Neutrophil (primary cell): ENCODE results near the gene DCP1B.
A peak's percentile ranks its signal among the peaks of the same experiment; 100 is the strongest.

Experiments
- H3K27ac ChIP-seq: fragments of 200-600 bp; sonication (generic); 2 replicates; pipeline ENCODE4 v1.5.1; 2016; ENCODE audit warnings: mild to moderate bottlenecking, moderate library complexity
- H3K27me3 ChIP-seq: fragments of 200-600 bp; sonication (generic); 2 replicates; pipeline ENCODE4 v1.6.0; 2016; ENCODE audit warnings: mild to moderate bottlenecking
- H3K36me3 ChIP-seq: fragments of 200-600 bp; sonication (generic); 2 replicates; pipeline ENCODE4 v1.5.1; 2017
- H3K4me1 ChIP-seq, 2 experiments: fragments of 200-600 bp in 1 of 2; sonication (generic) in 1 of 2; 1 replicate in 1 of 2; 2 replicates in 1 of 2; pipeline versions ENCODE4 v1.5.1 to v1.6.1; 2013 to 2016; ENCODE audit warnings: low read depth in 1 of 2, low read length in 1 of 2, mild to moderate bottlenecking in 1 of 2, moderate library complexity in 1 of 2; ENCODE audit not compliant: control insufficient read depth in 1 of 2, insufficient read depth in 1 of 2
- H3K4me3 ChIP-seq, 2 experiments: fragments of 200-600 bp in 1 of 2; sonication (generic) in 1 of 2; 1 replicate in 1 of 2; 2 replicates in 1 of 2; pipeline ENCODE4 v1.5.1; 2013 to 2016; ENCODE audit warnings: low read depth in 1 of 2, low read length in 1 of 2, mild to moderate bottlenecking in 1 of 2, moderate library complexity in 1 of 2
- H3K9me3 ChIP-seq: fragments of 200-600 bp; sonication (generic); 2 replicates; pipeline ENCODE4 v1.5.1; 2016
- CTCF ChIP-seq: fragments of 200-600 bp; sonication (generic); IDR thresholded peaks from 2 replicates; pipeline ENCODE4 v1.5.1; 2016; ENCODE audit warnings: antibody characterized with exemption

The DCP1B gene

GRCh38 chr12:1994429-1995143 is 9.7 kb downstream of the DCP1B start:
- peak overlapping the region; percentile 63 for H3K27ac ChIP-seq
- H3K27me3 ChIP-seq = no peaks in the 10 kb centered on the region
- TF ChIP-seq CTCF = no peak
- H3K9me3 ChIP-seq = no peaks in the 10 kb centered on the region
- H3K36me3 ChIP-seq = no peaks in the 10 kb centered on the region
- H3K4me1 ChIP-seq = peaks cover 17 to 24% of the 10 kb centered on the region in 2 experiments
- H3K4me3 ChIP-seq = no peak overlapping the region

GRCh38 chr12:1993871-1994371 is 10.3 kb downstream of the DCP1B start:
- no peaks in the 10 kb centered on the region for H3K36me3 ChIP-seq
- no peaks in the 10 kb centered on the region for H3K9me3 ChIP-seq
- H3K4me3 ChIP-seq = no peak overlapping the region
- peaks cover 17 to 24% of the 10 kb centered on the region in 2 experiments for H3K4me1 ChIP-seq
- peak overlapping the region; percentile 63 for H3K27ac ChIP-seq
- no peak for TF ChIP-seq CTCF
- H3K27me3 ChIP-seq = no peaks in the 10 kb centered on the region

GRCh38 chr12:1993341-1993740 is 10.9 kb downstream of the DCP1B start:
- H3K27ac ChIP-seq = peak overlapping the region; percentile 63
- H3K36me3 ChIP-seq = no peaks in the 10 kb centered on the region
- TF ChIP-seq CTCF = no peak
- no peak overlapping the region for H3K4me3 ChIP-seq
- H3K9me3 ChIP-seq = no peaks in the 10 kb centered on the region
- H3K27me3 ChIP-seq = no peaks in the 10 kb centered on the region
- peaks cover 17 to 24% of the 10 kb centered on the region in 2 experiments for H3K4me1 ChIP-seq

- TF ChIP-seq CTCF = no peak
- Histone ChIP-seq H3K36me3 (no peaks in the 10 kb centered on the region), H3K27ac (peak overlapping the region; percentile 63)
These were observed 11.5 kb downstream of the DCP1B start for GRCh38 chr12:1992732-1993131.

GRCh38 chr12:1989111-1989510 is 15.1 kb downstream of the DCP1B start:
- Histone ChIP-seq H3K36me3 (no peaks in the 10 kb centered on the region), H3K4me1 (peaks cover 9 to 18% of the 10 kb centered on the region in 2 experiments), H3K4me3 (no peak overlapping the region), H3K27ac (no peak overlapping the region), H3K9me3 (peaks cover 3% of the 10 kb centered on the region), H3K27me3 (no peaks in the 10 kb centered on the region)
- no peak for TF ChIP-seq CTCF

More at GRCh38 chr12:1992732-1993131, 11.5 kb downstream of the DCP1B start:
- Histone ChIP-seq H3K27me3 (no peaks in the 10 kb centered on the region), H3K9me3 (no peaks in the 10 kb centered on the region), H3K4me3 (no peak overlapping the region), H3K4me1 (peaks cover 17 to 24% of the 10 kb centered on the region in 2 experiments)
